Upper lobe of right lung (tissue), 1 donor: Measurements from ENCODE around the gene TNNT3. TPM values are rescaled to one million over a fixed set of nuclear protein-coding genes. Genes with fewer than 3 reads are reported as not detected.

Experiments
- ATAC-seq: fragments of 200-7000 bp; cut with Tn5 transposase; one replicate; pipeline ENCODE4 v1.9.1; 2020; ENCODE audit warnings: mild to moderate bottlenecking, moderate library complexity
- DNase-seq: peaks from one replicate; pipeline ENCODE4 v3.0.0-alpha.2; 2020
- H3K27ac ChIP-seq: fragments of 200-600 bp; one replicate; pipeline ENCODE4 v1.8.0; 2022
- H3K27me3 ChIP-seq: fragments of 200-600 bp; one replicate; pipeline ENCODE4 v1.8.0; 2022; ENCODE audit warnings: mild to moderate bottlenecking
- H3K36me3 ChIP-seq: fragments of 200-600 bp; one replicate; pipeline ENCODE4 v1.8.0; 2022
- H3K4me1 ChIP-seq: fragments of 200-600 bp; one replicate; pipeline ENCODE4 v1.8.0; 2022
- H3K4me3 ChIP-seq: fragments of 200-600 bp; one replicate; pipeline ENCODE4 v1.8.0; 2022; ENCODE audit warnings: mild to moderate bottlenecking
- H3K9me3 ChIP-seq: fragments of 200-600 bp; one replicate; pipeline ENCODE4 v1.8.0; 2022
- intact Hi-C: fragments of 100-400 bp; cut with DNase I; formaldehyde crosslinking; loops from one replicate; pipeline ENCODE4 v1.11.0; 2022
- total RNA-seq: library from RNA; stranded (reverse); fragmentation: NEBNext Ultra II Directional; extraction: Animal tissue kit (Norgen Biotek cat#: 25700); gene quantifications from one replicate; pipeline ENCODE4 v1.2.1, GENCODE V29; 2021
- TF ChIP-seq, protein P1 (sequence below): fragments of 200-600 bp; IDR thresholded peaks from one replicate; pipeline ENCODE4 v1.8.0; 2022; ENCODE audit warnings: antibody characterized with exemption
- donor health status: DM: no; HTN: yes; CAD: no; lungs with severe emphysema.

TNNT3 gene
- total RNA-seq, 1 donor from 2014 or later, result 0.43 TPM

DNA sequence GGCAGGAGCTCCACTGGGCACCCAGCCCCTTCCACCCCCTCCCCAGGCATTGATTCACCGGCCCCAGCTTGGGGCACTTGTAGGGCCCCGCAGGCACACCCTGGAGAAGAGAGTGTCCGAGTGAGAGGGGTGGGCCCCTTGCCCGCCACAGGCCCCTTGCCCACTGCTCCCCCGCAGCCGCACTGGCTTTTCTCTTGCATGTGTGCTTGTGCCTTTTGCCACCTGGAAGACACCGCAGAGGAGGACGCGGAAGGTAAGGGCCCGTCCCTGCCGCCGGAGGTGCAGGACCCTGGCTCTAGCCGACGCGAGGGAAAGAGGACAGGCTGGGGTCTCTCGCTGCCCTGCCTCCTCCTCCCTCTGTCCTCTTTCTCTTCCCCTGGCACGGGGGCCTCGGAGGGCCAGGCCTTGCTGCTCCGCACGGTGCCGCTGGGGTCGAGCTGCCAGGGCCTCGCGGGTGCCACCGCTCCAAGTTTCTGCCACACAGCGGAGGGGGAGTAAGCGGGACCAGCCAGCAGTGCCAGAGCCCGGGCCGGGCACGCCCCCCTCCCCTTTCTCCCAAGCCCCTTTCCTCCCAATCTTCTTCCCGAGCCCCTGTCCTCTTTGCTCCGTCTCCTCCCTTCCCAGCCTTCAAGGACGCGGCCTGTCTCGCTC is 9.5 kb downstream of the TNNT3 start:
- H3K36me3 ChIP-seq, result no peaks in the 10 kb centered on the region
- ATAC-seq (no peak), DNase-seq (peak; percentile 52)
- no peaks in the 10 kb centered on the region for H3K4me1 ChIP-seq
- H3K9me3 ChIP-seq, result no peaks in the 10 kb centered on the region
- H3K27me3 ChIP-seq, result no peaks in the 10 kb centered on the region
- intact Hi-C loops, result no loop called here
- TF ChIP-seq, protein P1, sequence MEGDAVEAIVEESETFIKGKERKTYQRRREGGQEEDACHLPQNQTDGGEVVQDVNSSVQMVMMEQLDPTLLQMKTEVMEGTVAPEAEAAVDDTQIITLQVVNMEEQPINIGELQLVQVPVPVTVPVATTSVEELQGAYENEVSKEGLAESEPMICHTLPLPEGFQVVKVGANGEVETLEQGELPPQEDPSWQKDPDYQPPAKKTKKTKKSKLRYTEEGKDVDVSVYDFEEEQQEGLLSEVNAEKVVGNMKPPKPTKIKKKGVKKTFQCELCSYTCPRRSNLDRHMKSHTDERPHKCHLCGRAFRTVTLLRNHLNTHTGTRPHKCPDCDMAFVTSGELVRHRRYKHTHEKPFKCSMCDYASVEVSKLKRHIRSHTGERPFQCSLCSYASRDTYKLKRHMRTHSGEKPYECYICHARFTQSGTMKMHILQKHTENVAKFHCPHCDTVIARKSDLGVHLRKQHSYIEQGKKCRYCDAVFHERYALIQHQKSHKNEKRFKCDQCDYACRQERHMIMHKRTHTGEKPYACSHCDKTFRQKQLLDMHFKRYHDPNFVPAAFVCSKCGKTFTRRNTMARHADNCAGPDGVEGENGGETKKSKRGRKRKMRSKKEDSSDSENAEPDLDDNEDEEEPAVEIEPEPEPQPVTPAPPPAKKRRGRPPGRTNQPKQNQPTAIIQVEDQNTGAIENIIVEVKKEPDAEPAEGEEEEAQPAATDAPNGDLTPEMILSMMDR, result no peak
- H3K27ac ChIP-seq, result no peak overlapping the region
- H3K4me3 ChIP-seq, result no peak overlapping the region

DNA sequence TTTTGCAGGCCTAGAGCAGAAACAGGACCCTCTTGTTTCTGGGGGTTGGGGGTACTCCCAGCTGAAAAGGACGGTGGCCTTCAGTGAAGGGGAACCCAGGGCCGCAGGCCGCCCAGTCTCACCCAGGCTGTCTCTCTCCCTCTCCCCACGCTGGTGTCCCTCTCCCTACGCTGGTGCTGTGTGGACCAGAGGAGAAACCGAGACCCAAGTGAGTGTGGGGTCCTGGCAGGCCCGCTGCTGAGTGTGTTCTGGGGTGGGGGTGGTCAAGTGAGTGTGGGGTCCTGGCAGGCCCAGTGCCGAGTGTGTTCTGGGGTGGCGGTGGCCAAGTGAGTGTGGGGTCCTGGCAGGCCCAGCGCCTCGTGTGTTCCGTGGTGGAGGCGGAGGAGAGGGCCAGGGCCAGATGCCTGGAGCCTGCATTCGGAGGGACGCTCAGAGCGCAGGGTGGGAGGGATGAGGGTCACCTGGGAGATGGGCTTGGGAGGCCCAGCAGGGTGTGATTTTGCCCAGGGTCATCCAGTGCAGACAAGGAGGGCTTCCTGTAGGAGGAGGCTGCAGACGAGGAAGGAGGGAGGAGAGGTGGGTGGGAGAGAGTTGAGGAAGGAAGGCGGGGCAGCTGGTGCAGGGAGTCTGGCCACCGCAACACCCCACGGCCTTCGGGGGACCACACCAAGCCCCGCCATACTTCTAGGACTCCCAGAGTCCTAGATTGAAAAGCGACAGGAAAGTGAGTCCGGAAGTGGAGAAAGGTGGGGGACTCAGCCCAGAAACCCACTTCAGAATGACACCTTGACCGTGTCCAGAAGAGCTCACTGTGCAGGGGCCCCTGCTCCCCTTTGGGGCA is 10.3 kb downstream of the TNNT3 start:
- Histone ChIP-seq H3K4me3 (no peak overlapping the region), H3K27ac (no peak overlapping the region), H3K4me1 (no peaks in the 10 kb centered on the region), H3K36me3 (no peaks in the 10 kb centered on the region), H3K27me3 (no peaks in the 10 kb centered on the region), H3K9me3 (no peaks in the 10 kb centered on the region)
- intact Hi-C loops, result no loop called here
- ATAC-seq, result no peak
- TF ChIP-seq, protein P1, result no peak
- DNase-seq, result peak; percentile 58

DNA sequence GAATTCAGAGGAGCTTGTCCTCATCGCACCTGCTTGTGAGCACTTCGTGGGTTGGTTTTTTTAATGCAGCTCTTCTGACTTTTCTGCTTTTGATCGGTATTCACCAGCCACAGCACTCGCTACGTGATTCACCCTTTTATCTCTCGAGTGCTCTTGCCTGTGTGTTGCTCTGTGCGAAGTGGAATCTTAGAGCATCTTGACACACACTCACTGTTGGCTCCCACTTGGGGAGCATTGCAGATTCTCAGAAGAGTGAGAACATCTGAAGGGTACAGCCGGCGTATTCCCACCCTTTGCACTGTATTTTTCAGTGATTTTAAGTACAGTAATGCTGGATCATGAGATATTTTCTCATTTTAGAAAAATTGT is 10.9 kb downstream of the TNNT3 start:
- Histone ChIP-seq H3K36me3 (no peaks in the 10 kb centered on the region), H3K27ac (no peak overlapping the region), H3K4me3 (no peak overlapping the region), H3K9me3 (no peaks in the 10 kb centered on the region), H3K4me1 (no peaks in the 10 kb centered on the region), H3K27me3 (no peaks in the 10 kb centered on the region)
- TF ChIP-seq, protein P1, result no peak
- intact Hi-C loops, result no loop called here
- DNase-seq, result no peak
- ATAC-seq, result no peak

DNA sequence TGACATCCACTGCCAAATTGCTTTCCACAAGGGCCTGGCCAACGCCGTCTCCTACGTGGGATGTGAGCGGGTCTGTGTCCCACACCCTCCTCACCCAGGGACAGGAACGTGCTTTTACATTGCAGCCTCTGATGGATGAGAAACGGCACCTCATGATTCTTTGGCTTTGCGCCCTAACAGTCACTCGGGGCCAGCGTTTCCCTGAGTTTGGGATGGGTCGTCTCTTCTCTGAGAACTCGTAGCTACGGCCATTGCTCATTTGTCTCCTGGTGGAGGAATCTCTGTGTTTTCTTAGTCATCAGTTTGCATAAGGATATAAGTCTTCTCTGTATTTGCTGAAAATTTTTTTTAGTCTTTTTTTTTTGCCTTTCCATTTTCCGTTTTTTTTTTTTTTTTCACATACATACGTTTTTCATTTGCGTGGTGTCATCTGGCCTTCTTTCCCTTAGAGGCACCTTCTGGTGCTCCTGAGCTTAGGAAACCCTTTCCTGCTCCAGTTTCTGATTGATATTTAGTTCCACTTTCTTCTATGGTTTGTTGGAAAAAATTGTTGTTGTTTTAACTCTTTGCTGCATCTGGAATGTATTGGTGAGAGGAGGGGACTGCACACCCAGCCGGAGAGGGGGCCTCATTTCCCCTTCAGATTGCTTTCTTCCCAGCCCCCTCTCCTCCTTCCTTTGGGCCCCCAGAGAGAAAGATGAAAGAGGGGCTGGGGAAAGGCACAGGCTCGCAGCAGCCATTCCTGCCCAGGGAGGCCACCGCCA is 12.0 kb downstream of the TNNT3 start:
- TF ChIP-seq, protein P1, result no peak
- peak; percentile 43 for DNase-seq
- ATAC-seq, result no peak
- Histone ChIP-seq H3K27me3 (no peaks in the 10 kb centered on the region), H3K4me3 (no peak overlapping the region), H3K27ac (no peak overlapping the region), H3K36me3 (no peaks in the 10 kb centered on the region), H3K9me3 (no peaks in the 10 kb centered on the region), H3K4me1 (no peaks in the 10 kb centered on the region)
- intact Hi-C loops, result no loop called here

DNA sequence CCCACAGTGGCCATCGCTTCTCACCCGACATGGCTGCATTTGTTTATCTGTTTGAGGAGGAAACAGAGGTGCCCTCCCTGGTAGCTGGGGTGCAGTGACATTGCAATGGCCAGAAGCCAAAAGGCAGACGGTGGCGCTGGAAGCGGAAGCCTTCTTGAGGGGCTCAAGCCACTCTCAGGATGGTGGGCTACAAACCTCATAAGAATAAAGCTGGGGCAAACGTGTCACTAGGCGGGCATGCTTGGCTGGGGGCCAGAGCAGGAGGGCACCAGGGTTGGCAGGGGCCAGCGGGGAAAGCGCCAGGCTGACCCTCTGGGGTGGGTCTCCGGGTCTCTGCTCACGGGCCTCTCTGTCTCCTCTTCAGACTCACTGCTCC is 12.6 kb downstream of the TNNT3 start:
- no peak for ATAC-seq
- Histone ChIP-seq H3K9me3 (no peaks in the 10 kb centered on the region), H3K4me3 (no peak overlapping the region), H3K27me3 (no peaks in the 10 kb centered on the region), H3K36me3 (no peaks in the 10 kb centered on the region), H3K4me1 (no peaks in the 10 kb centered on the region), H3K27ac (no peak overlapping the region)
- TF ChIP-seq, protein P1, result no peak
- intact Hi-C loops, result no loop called here
- DNase-seq, result no peak
